GM10266 (cell line): Measurements from ENCODE around the gene CYP2B6.
"Not testable (repeated sequence)": the region's sequence is repeated elsewhere in the genome, so short reads cannot be mapped to it uniquely, and the experiment has no call there.

Source experiments
- DNase-seq: peaks from one replicate; pipeline ENCODE4 v3.0.0; 2012; ENCODE audit errors: extremely low spot score
- TF ChIP-seq, protein P1 (sequence below): IDR thresholded peaks from 2 replicates; pipeline ENCODE4 v1.5.1; 2012; ENCODE audit warnings: mild to moderate bottlenecking, low read depth; ENCODE audit not compliant: control insufficient read depth, insufficient read depth; ENCODE audit errors: missing control alignments

CYP2B6 gene

DNA sequence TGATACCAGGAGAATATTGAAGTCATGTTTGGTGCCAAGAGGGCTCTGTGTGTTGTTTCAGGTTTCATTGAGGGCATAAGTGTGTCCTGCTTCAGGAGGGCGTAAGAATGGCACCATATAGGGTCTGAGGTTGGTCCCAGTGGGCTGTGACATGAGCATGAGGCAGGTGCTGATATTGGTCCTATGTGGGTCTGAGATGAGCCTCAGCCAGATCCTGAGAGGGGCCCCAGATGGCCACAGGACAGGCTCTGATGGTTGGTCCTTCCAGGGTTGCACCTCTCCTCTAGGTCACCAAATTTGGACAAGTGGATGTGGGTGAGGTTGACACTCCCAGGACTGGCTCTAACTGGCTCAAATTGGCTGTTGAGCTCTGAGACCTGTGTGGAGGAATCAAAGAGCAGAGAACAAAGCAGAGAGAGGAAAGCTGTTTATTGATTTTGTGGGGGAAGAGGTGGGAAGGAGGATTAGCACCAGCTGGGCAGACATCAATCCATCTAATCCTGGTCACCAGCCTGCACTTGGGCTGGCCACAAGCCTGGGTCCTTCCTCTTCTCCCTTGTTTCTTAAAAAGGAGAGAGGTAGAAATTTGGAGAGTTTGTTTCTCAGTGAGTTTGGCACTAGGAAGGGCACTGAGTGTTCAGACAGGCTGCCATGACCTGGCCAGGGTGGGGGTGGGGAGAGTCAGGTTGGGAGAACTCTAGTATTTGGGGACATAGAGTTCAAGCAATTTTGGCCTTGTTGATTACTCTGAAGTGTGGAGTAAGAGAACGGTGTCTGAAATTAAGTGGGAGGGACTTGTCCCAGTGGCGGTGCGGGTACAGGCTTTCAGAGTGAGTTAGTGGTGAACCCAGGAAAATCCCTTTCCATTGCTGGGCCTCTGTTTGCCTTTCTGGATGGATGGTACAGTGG is 38.7 kb downstream of the CYP2B6 start:
- TF ChIP-seq, protein P1, sequence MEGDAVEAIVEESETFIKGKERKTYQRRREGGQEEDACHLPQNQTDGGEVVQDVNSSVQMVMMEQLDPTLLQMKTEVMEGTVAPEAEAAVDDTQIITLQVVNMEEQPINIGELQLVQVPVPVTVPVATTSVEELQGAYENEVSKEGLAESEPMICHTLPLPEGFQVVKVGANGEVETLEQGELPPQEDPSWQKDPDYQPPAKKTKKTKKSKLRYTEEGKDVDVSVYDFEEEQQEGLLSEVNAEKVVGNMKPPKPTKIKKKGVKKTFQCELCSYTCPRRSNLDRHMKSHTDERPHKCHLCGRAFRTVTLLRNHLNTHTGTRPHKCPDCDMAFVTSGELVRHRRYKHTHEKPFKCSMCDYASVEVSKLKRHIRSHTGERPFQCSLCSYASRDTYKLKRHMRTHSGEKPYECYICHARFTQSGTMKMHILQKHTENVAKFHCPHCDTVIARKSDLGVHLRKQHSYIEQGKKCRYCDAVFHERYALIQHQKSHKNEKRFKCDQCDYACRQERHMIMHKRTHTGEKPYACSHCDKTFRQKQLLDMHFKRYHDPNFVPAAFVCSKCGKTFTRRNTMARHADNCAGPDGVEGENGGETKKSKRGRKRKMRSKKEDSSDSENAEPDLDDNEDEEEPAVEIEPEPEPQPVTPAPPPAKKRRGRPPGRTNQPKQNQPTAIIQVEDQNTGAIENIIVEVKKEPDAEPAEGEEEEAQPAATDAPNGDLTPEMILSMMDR = no peak
- DNase-seq = no peak

DNA sequence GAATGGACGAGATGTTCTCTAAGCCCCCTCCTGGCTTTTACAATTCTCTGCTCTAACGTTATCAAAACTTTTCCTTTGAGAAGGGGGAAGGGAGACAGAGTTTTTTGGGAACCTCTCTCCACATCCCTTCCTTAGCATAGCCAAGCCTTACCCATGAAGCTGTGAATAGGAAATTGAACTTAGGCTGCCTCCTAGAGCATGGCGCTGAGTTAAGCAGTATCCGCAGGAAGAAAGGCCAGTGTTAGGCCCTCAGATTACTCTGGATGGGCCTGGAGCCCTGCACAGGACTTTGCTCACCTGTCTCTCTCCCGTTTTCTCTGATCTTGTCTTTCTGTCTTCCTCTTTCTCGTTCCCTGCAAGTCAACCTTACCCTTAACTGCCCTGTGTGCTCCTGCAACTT is 39.6 kb downstream of the CYP2B6 start:
- TF ChIP-seq, protein P1 = no peak
- DNase-seq = no peak

DNA sequence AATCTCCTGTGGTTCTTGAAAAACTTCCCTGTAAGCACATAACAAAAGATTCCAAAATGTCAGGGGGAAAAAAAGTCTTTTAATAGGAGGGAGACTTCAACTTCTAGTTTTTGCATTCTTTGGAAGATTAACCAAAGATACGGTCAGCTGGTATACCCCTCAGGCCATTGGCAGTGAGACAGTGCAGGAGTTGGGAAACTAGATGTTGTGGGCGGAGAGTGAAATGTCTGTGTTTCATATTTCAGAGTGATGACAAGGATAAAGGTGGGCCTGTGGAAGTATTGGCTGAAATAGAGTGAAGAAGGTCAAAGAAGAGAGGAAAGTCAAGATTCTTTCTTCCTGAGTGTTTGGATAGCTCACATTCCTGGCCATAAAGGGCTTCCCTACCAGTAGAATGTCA is 40.8 kb downstream of the CYP2B6 start:
- TF ChIP-seq, protein P1 = no peak
- DNase-seq = no peak

DNA sequence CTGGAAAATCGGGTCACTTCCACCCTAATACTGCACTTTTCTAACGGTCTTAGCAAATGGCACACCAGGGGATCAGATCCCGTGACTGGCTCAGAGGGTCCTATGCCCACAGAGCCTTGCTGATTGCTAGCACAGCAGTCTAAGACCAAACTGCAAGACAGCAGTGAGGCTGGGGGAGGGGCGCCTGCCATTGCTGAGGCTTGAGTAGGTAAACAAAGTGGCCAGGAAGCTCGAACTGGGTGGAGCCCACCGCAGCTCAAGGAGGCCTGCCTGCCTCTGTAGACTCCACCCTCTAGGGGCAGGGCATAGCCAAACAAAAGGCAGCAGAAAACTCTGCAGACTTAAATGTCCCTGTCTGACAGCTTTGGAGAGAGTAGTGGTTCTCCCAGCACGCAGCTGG is 42.2 kb downstream of the CYP2B6 start:
- DNase-seq = not testable (repeated sequence)

DNA sequence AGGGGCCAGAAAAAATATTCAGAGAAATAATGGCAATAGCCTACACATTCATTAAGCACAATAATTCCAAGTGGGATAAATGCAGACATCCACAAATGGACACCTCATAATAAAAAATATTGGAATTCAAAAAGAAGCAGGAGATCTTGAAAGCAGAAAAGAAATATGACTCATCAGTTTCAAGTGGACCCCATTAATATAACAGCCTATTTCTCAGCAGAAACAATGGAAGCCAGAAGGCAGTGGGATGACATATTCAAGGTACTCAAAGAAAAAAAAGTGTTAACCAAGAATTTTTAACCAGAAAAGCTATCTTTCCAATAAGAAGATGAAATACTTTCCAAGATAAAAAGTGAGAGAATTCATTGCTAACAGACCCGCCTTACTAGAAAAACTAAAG is 48.7 kb downstream of the CYP2B6 start:
- TF ChIP-seq, protein P1 = no peak
- no peak for DNase-seq

DNA sequence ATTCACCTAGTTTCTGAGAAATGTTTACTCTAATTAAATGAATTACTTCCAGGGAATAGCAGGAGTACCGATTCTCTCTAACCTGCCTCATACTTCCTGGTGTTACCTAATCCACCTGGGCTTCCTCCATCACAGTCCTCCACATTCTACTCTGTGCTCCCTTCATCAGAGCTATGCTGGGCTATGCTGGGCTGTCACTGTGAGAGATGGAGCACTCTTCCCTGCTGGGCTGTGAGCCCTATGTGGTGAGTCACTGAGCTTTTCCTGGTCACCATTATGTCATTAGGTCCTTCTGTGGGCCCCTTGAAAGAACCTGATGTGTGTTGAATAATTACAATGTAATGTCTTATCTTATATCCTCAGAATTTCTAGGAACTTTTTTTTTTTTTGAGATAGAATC is 54.0 kb downstream of the CYP2B6 start:
- DNase-seq = not testable (repeated sequence)

DNA sequence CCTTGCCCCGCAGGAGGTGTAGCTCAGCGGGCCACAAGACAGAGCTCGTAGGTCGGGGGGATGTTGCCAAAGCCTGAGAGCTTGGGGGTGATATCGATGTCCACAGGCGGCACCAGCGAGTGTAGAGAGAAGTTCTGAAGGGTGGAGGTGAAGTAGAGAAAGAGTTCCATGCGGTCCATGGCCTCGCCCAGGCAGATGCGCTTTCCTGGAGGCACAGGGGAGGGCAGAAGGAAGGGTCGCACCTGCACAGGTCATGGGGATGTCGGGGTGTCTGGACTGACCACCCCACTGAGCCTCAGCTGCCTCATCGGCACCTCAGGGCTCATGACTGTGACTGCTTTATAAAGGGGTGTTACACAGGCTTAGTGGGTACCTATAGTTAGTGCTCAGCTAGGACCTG is 59.3 kb downstream of the CYP2B6 start:
- TF ChIP-seq, protein P1 = no peak

DNA sequence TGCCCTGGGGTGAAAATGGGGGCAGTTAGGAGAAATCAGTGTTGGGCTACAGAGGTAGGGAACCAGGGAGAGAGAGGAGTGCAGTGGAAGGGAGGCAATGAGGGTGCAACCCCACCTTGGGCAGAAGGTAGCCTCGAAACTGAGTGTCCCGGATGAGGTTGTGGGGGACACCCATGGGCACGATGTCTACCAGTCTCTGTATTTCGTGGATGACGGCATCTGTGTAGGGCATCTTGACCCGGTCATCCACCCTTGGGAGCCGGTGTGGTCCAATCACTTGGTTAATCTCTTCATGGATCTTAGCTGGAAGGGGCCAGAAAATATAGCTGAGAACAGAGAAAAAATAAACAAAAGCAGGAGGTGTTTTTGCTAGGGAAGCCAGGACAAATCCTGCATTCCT is 61.1 kb downstream of the CYP2B6 start:
- DNase-seq = not testable (repeated sequence)

More for the DNA sequence above, 59.3 kb downstream of the CYP2B6 start:
- DNase-seq = no peak

DNA sequence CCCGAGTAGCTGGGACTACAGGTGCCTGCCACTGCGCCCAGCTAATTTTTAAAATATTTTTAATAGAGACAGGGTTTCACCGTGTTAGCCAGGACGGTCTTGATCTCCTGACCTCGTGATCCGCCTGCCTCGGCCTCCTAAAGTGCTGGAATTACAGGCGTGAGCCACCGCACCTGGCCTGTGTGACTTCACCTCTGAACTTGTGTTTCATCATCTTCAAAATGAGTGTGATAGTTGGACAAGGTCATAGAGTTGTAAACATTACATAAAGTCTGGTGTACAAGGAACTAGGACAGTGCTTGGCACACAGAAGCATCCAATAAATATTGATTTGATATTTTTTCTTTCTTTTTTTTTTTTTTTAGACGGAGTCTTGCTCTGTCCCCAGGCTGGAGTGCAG is 62.2 kb downstream of the CYP2B6 start:
- not testable (repeated sequence) for DNase-seq
